ENCODE measurements around the gene CDPF1.

The CDPF1 gene

GRCh38 chr22:46256358-46256958 lies 6.4 kb upstream of the CDPF1 start:
- no peak for DNase-seq

DNA sequence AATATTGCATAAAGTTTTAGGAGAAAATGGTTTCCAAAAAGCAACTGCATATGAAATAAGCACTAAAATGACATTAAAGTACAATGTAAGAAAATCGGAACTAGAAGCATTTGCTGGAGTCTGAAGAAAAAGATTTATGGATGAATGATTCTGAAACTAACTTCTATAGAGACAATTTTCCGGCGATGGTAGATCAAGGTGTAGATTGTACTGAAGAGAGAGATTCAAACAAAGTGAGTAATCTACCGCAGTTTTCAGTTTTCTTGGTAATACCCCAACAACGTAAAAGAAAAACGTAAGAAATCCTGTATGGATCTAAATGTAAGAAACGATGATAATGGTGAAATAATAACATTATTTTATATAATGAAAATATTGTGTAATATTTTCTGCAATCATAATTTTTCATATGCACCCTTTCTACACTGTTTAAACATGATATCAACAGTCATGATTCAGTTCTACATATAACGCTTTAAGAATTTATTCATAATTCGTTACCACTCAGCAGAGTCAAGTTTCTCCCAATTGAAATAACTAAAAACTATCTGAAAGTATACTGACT lies 1.8 kb upstream of the CDPF1 start:
- no peak for DNase-seq

- no peak for DNase-seq
These were observed 1.2 kb upstream of the CDPF1 start for GRCh38 chr22:46251266-46251665.

- DNase-seq, result no peak
These were observed 661 bp upstream of the CDPF1 start for GRCh38 chr22:46250783-46251125.

- DNase-seq, result no peak
These were observed 2.6 kb downstream of the CDPF1 start for GRCh38 chr22:46247443-46247975.

DNA sequence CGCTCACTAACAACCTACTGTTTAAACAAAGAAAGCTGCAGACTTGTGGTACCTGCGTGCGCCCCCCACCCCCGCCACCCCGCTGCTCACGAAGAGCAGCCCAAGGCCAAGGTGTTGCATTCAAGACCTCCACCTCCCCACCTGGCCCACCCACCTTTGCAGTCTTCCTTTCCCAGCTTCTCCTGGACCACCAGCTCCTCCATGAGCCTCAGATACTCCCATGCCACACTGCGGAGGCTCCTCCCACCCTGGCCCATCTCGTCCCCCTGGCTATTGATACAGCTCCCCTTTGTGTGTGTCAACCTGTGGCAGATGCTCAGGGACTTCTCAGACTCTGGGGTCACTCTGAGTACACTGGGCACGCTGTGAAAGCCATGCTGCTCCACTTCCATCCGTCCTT lies 3.9 kb downstream of the CDPF1 start:
- DNase-seq, result no peak

DNA sequence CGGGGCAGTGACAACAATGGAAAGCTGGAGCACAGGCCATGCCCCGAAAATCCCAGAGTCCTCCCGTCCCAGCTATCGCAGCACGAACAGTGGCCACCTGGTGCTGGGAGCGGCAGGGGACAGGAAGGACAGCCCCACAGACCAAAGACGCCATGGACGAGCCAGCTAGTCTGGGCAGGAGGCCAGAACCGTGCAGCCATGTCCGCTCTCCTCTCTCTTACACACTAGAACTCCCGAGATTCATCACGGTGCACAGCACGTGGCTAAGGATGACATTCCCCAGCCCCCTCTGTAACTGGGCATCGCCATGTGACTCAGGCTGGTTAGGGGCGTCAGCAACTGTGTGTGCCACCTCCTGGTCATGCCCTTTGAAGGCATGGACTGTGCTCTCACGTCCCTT lies 4.6 kb downstream of the CDPF1 start:
- DNase-seq, result no peak

DNA sequence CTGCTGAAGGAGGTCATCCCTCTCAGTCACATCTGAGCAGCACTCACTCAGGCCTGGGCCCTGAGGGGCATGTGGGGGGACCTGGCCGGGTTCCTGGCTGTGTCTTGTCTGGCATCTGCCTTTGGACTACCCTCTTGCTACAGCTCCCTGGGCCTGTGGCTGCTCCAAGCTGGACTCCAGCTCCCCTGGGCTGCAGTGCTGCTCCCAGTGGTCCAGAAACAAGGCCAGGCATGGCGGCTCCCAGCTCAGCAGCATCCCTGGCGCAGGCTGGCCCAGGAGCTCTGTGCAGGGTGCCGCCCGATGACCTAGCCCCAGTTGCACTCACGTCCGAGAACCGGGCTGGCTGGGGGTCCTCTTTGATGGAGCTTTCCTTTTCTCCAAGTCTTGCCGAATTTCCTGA lies 5.3 kb downstream of the CDPF1 start:
- DNase-seq, result no peak

- no peak for DNase-seq
These were observed 8.0 kb downstream of the CDPF1 start for GRCh38 chr22:46242076-46242475.

- DNase-seq, result no peak
These were observed 8.6 kb downstream of the CDPF1 start for GRCh38 chr22:46241396-46242007.

DNA sequence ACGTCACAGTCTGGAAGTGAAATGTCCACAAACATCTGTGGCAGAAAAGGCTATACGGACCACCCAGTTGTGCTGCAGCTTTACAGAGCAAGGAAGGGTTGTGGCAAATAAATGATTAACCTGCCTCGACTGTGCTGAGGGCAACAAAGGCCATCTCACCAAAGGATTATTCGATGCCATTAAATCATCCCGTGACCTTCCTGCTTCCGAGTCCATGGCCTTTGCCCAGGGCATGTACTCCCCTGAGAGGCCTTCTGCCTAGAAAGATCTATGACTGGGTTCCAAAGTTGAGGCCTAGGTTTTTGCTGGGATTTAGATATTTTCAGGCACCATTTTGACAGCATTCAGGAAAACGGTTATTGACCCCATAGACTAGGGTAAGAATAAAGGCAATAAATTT lies 9.2 kb downstream of the CDPF1 start:
- no peak for DNase-seq

GRCh38 chr22:46240506-46240905 lies 9.6 kb downstream of the CDPF1 start:
- DNase-seq, result no peak

DNA sequence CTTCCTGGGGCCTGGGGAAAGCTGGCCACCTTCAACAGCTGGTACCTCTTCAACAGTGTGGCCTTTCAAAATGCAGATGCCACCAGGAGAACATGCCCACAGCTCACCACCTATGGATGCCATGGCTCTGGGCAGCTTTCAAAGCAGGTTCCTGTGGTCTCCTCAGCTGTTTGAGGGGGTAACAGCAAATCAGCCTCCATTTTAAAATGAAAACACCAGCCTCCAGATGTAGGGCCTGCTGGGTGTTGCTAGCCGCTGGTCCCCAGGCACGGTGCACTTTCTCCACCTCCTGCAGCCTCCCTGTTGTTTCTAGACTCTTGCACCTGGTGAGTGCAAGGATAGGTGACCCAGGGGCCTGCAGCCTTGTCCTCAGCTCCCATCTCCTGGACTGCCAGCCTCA lies 10.0 kb downstream of the CDPF1 start:
- no peak for DNase-seq

- no peak for DNase-seq
These were observed 10.6 kb downstream of the CDPF1 start for GRCh38 chr22:46239261-46240048.

DNA sequence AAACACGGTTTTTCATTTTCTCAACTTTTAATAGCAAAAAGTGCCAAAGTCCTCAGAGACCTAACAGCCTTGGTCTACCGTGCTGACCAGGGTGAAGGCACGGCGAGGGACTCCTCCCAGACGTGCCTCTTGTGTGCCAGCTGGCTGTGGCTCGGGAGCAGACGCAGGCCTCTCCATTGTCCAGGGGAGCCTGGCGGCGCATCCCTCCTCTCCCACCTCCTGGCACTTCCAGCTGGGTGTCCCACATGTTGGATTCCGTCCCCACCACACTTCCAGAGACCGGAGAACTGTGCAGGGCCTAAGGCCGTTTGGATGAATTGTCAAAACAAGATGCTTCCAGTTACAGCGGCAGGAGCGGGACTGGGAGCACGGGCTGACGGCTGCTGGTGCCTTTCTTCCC lies 11.6 kb downstream of the CDPF1 start:
- DNase-seq, result no peak

GRCh38 chr22:46237453-46238124 lies 12.5 kb downstream of the CDPF1 start:
- DNase-seq, result no peak

DNA sequence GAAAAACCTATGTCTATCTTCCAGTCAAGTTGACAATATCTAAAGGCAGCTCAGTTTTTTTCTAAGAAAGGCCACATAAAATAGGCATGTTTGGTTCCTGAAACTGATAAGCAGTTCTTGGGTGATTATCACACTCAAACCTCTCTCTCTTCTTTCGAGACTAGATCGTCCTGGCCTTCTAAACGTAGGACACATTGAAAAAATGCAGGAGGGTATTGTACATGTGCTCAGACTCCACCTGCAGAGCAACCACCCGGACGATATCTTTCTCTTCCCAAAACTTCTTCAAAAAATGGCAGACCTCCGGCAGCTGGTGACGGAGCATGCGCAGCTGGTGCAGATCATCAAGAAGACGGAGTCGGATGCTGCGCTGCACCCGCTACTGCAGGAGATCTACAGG lies 15.1 kb downstream of the CDPF1 start:
- no peak for DNase-seq

DNA sequence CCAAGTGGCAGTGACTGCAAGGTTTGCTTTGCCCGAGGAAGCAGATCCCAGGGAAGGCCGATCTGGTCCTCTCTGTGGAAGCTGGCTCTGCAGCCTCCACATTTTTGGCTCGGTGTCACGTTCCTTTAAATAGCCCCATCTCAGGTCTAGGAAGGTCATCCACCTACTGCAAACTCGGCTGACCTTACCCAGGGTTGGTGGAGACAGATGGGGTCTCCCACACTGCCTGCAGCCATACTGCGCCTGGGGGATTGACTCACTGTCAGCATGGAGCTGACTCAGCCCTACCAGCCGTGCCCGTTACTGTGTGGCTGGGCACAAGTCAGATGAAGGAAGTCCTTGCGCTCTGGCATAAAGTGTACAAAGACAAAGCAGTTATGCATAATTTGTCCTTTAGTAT lies 16.9 kb downstream of the CDPF1 start:
- DNase-seq, result no peak

DNA sequence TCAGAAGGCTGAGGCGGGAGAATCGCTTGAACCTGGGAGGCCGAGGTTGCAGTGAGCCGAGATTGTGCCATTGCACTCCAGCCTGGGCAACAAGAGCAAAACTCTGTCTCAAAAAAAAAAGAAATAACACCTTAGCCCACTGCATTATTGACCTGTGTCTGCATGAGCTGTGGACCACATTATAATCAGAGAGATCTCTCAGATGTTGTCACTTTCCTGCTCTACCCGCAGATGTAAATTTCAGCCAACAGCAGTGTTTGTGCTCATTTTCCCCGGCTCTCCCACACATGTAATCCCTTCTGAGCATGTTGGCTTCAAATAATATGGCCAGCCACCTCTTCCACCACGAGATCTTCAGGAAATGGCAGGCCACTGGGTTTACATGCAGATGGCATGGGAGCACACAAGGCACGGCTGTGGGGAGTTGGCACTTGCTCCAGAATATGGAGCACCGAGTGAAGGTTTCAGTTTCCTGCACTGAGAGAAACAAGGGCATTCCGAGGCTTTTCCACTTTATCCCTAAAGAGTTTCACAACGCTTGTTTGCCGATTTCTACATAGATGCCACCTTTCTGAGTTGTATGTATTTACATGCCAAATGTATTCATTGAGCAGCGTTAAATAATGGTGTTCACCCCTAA lies 19.7 kb downstream of the CDPF1 start:
- DNase-seq, result no peak

- DNase-seq, result no peak
These were observed 20.4 kb downstream of the CDPF1 start for GRCh38 chr22:46229701-46230100.

DNA sequence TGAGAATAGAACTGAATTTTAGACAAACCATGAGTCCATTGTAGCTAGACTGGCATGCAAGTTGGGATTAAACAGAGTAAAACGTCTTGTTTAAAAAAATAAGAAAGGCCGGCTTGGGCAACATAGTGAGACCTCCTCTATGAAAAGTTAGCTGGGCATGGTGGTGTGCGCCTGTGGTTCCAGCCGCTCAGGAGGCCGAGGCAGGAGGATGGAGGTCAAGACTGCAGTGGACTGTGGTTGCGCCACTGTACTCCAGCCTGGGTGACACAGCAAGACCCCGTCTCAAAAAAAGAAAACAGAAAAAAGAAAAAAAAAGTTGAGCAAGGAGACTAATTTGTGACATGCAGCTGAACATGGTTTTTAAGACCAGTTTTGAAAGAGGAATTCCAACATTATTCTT lies 23.5 kb downstream of the CDPF1 start:
- no peak for DNase-seq

DNA sequence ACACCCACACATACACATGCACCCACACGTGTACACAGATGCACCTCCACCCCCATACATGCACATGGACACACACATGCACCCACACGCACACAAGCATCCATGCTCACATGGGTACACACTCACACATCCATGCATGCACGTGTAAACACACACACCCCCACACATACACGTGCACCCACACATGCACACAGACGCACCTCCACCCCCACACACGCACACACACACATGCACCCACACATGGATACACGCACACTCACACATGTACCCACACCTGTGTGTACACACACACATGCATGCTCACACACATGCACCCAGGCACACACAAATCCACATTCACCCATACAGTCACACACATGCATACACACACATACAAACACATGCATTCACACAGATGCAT lies 24.5 kb downstream of the CDPF1 start:
- no peak for DNase-seq

- no peak for DNase-seq
These were observed 25.2 kb downstream of the CDPF1 start for GRCh38 chr22:46224898-46225290.
